Hepatocyte (in vitro differentiated cells): Measurements from ENCODE around the gene SLC19A3. TPM values are rescaled to one million over a fixed set of nuclear protein-coding genes. Genes with fewer than 3 reads are reported as not detected.
"Not testable (repeated sequence)": the region's sequence is repeated elsewhere in the genome, so short reads cannot be mapped to it uniquely, and the experiment has no call there.

Experiments
- DNase-seq: peaks from one replicate; pipeline ENCODE4 v3.0.0-alpha.2; 2016; ENCODE audit warnings: low spot score
- H2AFZ ChIP-seq: fragments of 200-600 bp; sonication (generic); 2 replicates; pipeline ENCODE4 v1.6.0; 2016; ENCODE audit warnings: antibody characterized with exemption, mild to moderate bottlenecking
- H3K27ac ChIP-seq: fragments of 200-600 bp; sonication (generic); 2 replicates; pipeline ENCODE4 v1.5.1; 2016; ENCODE audit warnings: mild to moderate bottlenecking
- H3K27me3 ChIP-seq: fragments of 200-600 bp; sonication (generic); 2 replicates; pipeline ENCODE4 v1.6.1; 2016
- H3K36me3 ChIP-seq: fragments of 200-600 bp; sonication (generic); replicated peaks from 2 replicates; pipeline ENCODE4 v1.5.1; 2016; ENCODE audit warnings: low read depth; ENCODE audit not compliant: insufficient read depth
- H3K4me1 ChIP-seq: fragments of 200-600 bp; sonication (generic); 2 replicates; pipeline ENCODE4 v1.5.1; 2016; ENCODE audit warnings: mild to moderate bottlenecking, moderate library complexity; ENCODE audit not compliant: insufficient read depth
- H3K4me2 ChIP-seq: fragments of 200-600 bp; sonication (generic); 2 replicates; pipeline ENCODE4 v1.6.0; 2016
- H3K4me3 ChIP-seq: fragments of 200-600 bp; sonication (generic); 2 replicates; pipeline ENCODE4 v1.5.1; 2016; ENCODE audit warnings: mild to moderate bottlenecking
- H3K79me2 ChIP-seq: fragments of 200-600 bp; sonication (generic); 2 replicates; pipeline ENCODE4 v1.6.0; 2017; ENCODE audit warnings: mild to moderate bottlenecking
- H3K9me2 ChIP-seq: fragments of 200-600 bp; sonication (generic); replicated peaks from 2 replicates; pipeline ENCODE4 v1.6.0; 2017; ENCODE audit warnings: mild to moderate bottlenecking; ENCODE audit not compliant: insufficient read depth
- H3K9me3 ChIP-seq: fragments of 200-600 bp; sonication (generic); 2 replicates; pipeline ENCODE4 v1.5.1; 2016; ENCODE audit warnings: low read depth, mild to moderate bottlenecking
- H4K20me1 ChIP-seq: fragments of 200-600 bp; sonication (generic); 2 replicates; pipeline ENCODE4 v1.6.0; 2016; ENCODE audit warnings: mild to moderate bottlenecking; ENCODE audit not compliant: insufficient read depth, poor library complexity, severe bottlenecking
- CTCF ChIP-seq: fragments of 200-600 bp; sonication (generic); IDR thresholded peaks from 2 replicates; pipeline ENCODE4 v1.5.1; 2016; ENCODE audit warnings: antibody characterized with exemption, mild to moderate bottlenecking; ENCODE audit not compliant: poor library complexity
- EZH2 ChIP-seq: fragments of 200-600 bp; sonication (generic); IDR thresholded peaks from 2 replicates; pipeline ENCODE4 v1.6.1; 2016; ENCODE audit warnings: antibody characterized with exemption, mild to moderate bottlenecking, borderline replicate concordance
- EZH2phosphoT487 ChIP-seq: fragments of 200-600 bp; sonication (generic); IDR thresholded peaks from one replicate; pipeline ENCODE4 v1.6.1; 2018; ENCODE audit warnings: antibody characterized with exemption, mild to moderate bottlenecking, low read depth, moderate library complexity; ENCODE audit not compliant: unreplicated experiment, severe bottlenecking
- WGBS: methylation state at CpG from one replicate; pipeline ENCODE4 v1.1.6; 2016; ENCODE audit warnings: low lambda C conversion rate; ENCODE audit errors: missing lambda C conversion rate; 5-methylcytosine and 5-hydroxymethylcytosine counted together
- polyA plus RNA-seq: library from polyadenylated mRNA; unstranded; fragments of >200 nt; fragmentation: Nextera tagmentation; extraction: Ambion mirVana; gene quantifications from 2 replicates; pipeline ENCODE4 v1.2.1, GENCODE V29; 2016
- total RNA-seq: library from RNA; depleted of rRNA; stranded (reverse); fragments of >200 nt; gene quantifications from 2 replicates; pipeline ENCODE4 v1.2.3, GENCODE V29; 2014

SLC19A3 gene
- total and polyA plus RNA-seq, 2 experiments from 2014 or later: 15.5 to 19.7 TPM

- no peak for DNase-seq
- Histone ChIP-seq H3K27ac (peak within 1 kb of the TSS; percentile 82), H3K4me2 (no peak within 1 kb of the TSS), H3K9me3 (no peaks in the 10 kb centered on the region), H3K9me2 (no peaks in the 10 kb centered on the region), H3K36me3 (no peaks in the 10 kb centered on the region), H4K20me1 (no peaks in the 10 kb centered on the region), H3K79me2 (no peaks in the 10 kb centered on the region), H3K4me3 (no peak within 1 kb of the TSS), H3K4me1 (peaks cover 12% of the 10 kb centered on the region), H3K27me3 (no peaks in the 10 kb centered on the region), H2AFZ (no peak within 1 kb of the TSS)
- no peak for TF ChIP-seq CTCF
- no peak for TF ChIP-seq EZH2phosphoT487
- no peak for TF ChIP-seq EZH2
- 99% methylated on average over 15 of the region's 15 CpGs for WGBS
Measured at GRCh38 chr2:227724394-227725039, 6.7 kb upstream of the SLC19A3 start, which contains the start of gene SCYGR6. Gene SCYGR6 (minus strand): TSS chr2:227724757. CDS start chr2:227724757, 0 bp downstream.

GRCh38 chr2:227722821-227723220, 5.0 kb upstream of the SLC19A3 start:
- WGBS: 48% methylated on average over 7 of the region's 7 CpGs
- not testable (repeated sequence) for H2AFZ ChIP-seq, H3K9me2 ChIP-seq, H3K27me3 ChIP-seq, H3K4me3 ChIP-seq, H3K9me3 ChIP-seq, DNase-seq, H4K20me1 ChIP-seq, H3K79me2 ChIP-seq, H3K36me3 ChIP-seq
- peak overlapping the region; percentile 82 for H3K27ac ChIP-seq
- peaks cover 20% of the 10 kb centered on the region for H3K4me1 ChIP-seq
- peak overlapping the region; percentile 62 for H3K4me2 ChIP-seq

- Histone ChIP-seq H2AFZ (no peak overlapping the region), H3K9me2 (no peaks in the 10 kb centered on the region), H4K20me1 (no peaks in the 10 kb centered on the region), H3K4me2 (no peak overlapping the region), H3K36me3 (no peaks in the 10 kb centered on the region), H3K79me2 (peaks cover 2% of the 10 kb centered on the region), H3K4me1 (peaks cover 20% of the 10 kb centered on the region), H3K27me3 (no peaks in the 10 kb centered on the region), H3K27ac (no peak overlapping the region), H3K4me3 (no peak overlapping the region), H3K9me3 (no peaks in the 10 kb centered on the region)
- TF ChIP-seq CTCF (no peak), EZH2phosphoT487 (no peak), EZH2 (no peak)
- no peak for DNase-seq
- 87% methylated on average over 4 of the region's 4 CpGs for WGBS
Measured at GRCh38 chr2:227720680-227721079, 2.9 kb upstream of the SLC19A3 start.

- peaks cover 20% of the 10 kb centered on the region for H3K4me1 ChIP-seq
- no peaks in the 10 kb centered on the region for H3K9me2 ChIP-seq
- WGBS: 86% methylated on average over 4 of the region's 4 CpGs
- no peak overlapping the region for H3K4me2 ChIP-seq
- H3K27ac ChIP-seq: no peak overlapping the region
- H2AFZ ChIP-seq: no peak overlapping the region
- DNase-seq: no peak
- TF ChIP-seq EZH2phosphoT487 (no peak), CTCF (no peak), EZH2 (no peak)
- H3K27me3 ChIP-seq: no peaks in the 10 kb centered on the region
- H3K4me3 ChIP-seq: no peak overlapping the region
- H3K79me2 ChIP-seq: peaks cover 2% of the 10 kb centered on the region
- H3K9me3 ChIP-seq: no peaks in the 10 kb centered on the region
- H4K20me1 ChIP-seq: no peaks in the 10 kb centered on the region
- H3K36me3 ChIP-seq: no peaks in the 10 kb centered on the region
Measured at GRCh38 chr2:227719641-227720040, 1.8 kb upstream of the SLC19A3 start.
